HUES6 (cell line): ENCODE measurements around the gene RBP3.
A peak's percentile ranks its signal among the peaks of the same experiment; 100 is the strongest.

ENCODE experiments used
- H3K27ac ChIP-seq: 2 replicates; pipeline ENCODE4 v1.7.0; 2013; ENCODE audit warnings: low read depth, mild to moderate bottlenecking, low read length, inconsistent platforms
- H3K27me3 ChIP-seq: 2 replicates; pipeline ENCODE4 v1.6.1; 2013; ENCODE audit warnings: low read length; ENCODE audit not compliant: control insufficient read depth, insufficient read depth
- H3K36me3 ChIP-seq: 2 replicates; pipeline ENCODE4 v1.6.1; 2013; ENCODE audit warnings: low read length; ENCODE audit not compliant: control insufficient read depth, insufficient read depth
- H3K4me1 ChIP-seq: 2 replicates; pipeline ENCODE4 v1.6.1; 2013; ENCODE audit warnings: low read length; ENCODE audit not compliant: control insufficient read depth, insufficient read depth
- H3K4me3 ChIP-seq: 2 replicates; pipeline ENCODE4 v1.5.1; 2013; ENCODE audit warnings: low read depth, low read length
- H3K9ac ChIP-seq: one replicate; pipeline ENCODE4 v1.6.1; 2013; ENCODE audit warnings: mild to moderate bottlenecking, low read length
- H3K9me3 ChIP-seq: 2 replicates; pipeline ENCODE4 v1.6.1; 2013; ENCODE audit warnings: low read depth, low read length; ENCODE audit not compliant: control insufficient read depth, insufficient read depth

Gene RBP3

DNA sequence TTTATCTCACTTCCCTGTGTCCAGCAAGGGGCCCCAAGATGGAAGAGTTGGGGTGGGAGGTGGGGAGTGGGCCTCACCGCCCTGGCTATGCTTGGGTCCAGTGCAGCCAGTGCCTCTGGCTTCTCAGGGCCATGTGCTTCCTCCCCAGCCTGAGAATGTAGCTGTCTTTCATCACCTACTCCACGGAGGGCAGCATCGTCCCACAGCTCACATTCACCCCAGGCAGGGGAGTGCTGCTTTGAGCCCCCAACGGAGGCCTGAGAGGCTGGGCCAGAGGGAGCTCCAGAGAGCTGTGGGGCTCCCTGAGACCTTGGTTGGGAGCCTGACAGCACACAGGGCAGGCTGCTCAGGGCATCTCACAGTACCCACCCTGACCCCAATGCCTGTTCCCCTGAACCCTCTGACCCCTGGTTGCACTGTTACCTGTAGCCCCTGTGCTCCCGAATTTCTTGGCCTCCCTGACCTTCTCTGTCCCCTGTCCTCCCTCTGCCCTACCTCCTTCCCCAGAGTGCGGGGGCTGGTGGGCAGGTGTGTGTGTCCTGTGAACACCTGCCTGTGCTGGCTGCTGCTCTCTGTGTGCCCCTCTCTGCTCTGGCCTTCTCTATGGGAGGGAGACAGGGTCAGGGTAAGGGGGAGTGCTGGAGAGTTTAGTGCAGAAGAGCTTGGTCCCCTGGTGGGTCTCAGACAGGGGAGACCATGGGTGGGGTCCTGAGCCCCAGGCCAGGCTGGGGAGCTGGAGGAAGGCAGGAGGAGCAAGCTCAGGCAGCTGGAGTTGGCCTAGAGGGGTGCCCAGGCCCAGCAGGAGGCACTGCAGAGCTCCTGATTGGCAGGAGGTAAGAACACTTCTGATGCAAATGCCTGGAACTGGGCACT, 55.5 kb downstream of the RBP3 start:
- Histone ChIP-seq H3K36me3 (no peaks in the 10 kb centered on the region), H3K27ac (no peak overlapping the region), H3K9me3 (no peaks in the 10 kb centered on the region), H3K4me1 (peaks cover 47% of the 10 kb centered on the region), H3K4me3 (no peak overlapping the region; the same call in 1 of the 2 replicates), H3K27me3 (no peaks in the 10 kb centered on the region), H3K9ac (no peak overlapping the region)

DNA sequence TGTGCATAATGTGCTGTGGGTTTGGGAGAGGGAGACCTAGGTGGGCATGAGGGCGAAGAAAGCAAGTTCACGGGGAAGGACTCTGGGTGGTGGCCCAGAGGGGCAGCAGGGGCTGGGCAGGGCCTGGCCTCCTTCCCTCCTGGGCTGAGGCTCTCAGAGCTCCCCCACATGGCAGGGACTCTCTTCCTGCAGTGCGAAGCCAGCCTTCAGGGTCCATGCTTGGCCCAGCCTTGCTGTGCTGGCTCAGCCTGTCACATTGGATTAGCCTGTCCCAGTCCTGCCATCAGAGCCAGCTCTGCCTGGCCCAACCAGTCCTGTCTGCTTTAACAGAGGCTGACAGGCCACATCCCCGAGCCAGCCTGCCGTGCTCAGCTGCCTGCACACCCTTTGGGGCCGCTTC, 56.3 kb downstream of the RBP3 start:
- H3K36me3 ChIP-seq: no peaks in the 10 kb centered on the region
- H3K27ac ChIP-seq: no peak overlapping the region
- H3K27me3 ChIP-seq: no peaks in the 10 kb centered on the region
- no peak overlapping the region for H3K4me3 ChIP-seq
- peaks cover 47% of the 10 kb centered on the region for H3K4me1 ChIP-seq
- no peaks in the 10 kb centered on the region for H3K9me3 ChIP-seq
- no peak overlapping the region for H3K9ac ChIP-seq

GRCh38 chr10:47404937-47405336, 56.8 kb downstream of the RBP3 start:
- peaks cover 47% of the 10 kb centered on the region for H3K4me1 ChIP-seq
- H3K27ac ChIP-seq: no peak overlapping the region

GRCh38 chr10:47405857-47406547, 57.8 kb downstream of the RBP3 start:
- H3K36me3 ChIP-seq: no peaks in the 10 kb centered on the region
- no peak overlapping the region for H3K27ac ChIP-seq
- H3K9me3 ChIP-seq: no peaks in the 10 kb centered on the region
- no peak overlapping the region for H3K4me3 ChIP-seq
- H3K27me3 ChIP-seq: no peaks in the 10 kb centered on the region
- no peak overlapping the region for H3K9ac ChIP-seq
- peaks cover 47% of the 10 kb centered on the region for H3K4me1 ChIP-seq

More at GRCh38 chr10:47404937-47405336, 56.8 kb downstream of the RBP3 start:
- no peak overlapping the region for H3K9ac ChIP-seq
- no peaks in the 10 kb centered on the region for H3K36me3 ChIP-seq
- H3K9me3 ChIP-seq: no peaks in the 10 kb centered on the region
- H3K27me3 ChIP-seq: no peaks in the 10 kb centered on the region
- H3K4me3 ChIP-seq: no peak overlapping the region

- Histone ChIP-seq H3K27me3 (no peaks in the 10 kb centered on the region), H3K4me3 (no peak overlapping the region), H3K9ac (no peak overlapping the region), H3K36me3 (no peaks in the 10 kb centered on the region), H3K27ac (no peak overlapping the region), H3K9me3 (no peaks in the 10 kb centered on the region), H3K4me1 (peaks cover 47% of the 10 kb centered on the region)
Measured at GRCh38 chr10:47406548-47406869, 58.3 kb downstream of the RBP3 start.

- no peak overlapping the region for H3K4me3 ChIP-seq
- no peaks in the 10 kb centered on the region for H3K9me3 ChIP-seq
- peak overlapping the region; percentile 8 for H3K9ac ChIP-seq
- no peak overlapping the region for H3K27ac ChIP-seq
- no peaks in the 10 kb centered on the region for H3K27me3 ChIP-seq
- H3K4me1 ChIP-seq: peaks cover 42% of the 10 kb centered on the region
- no peaks in the 10 kb centered on the region for H3K36me3 ChIP-seq
Measured at GRCh38 chr10:47406870-47407691, 58.9 kb downstream of the RBP3 start.
